ENCODE measurements around the gene SGK2. TPM values are rescaled to one million over a fixed set of nuclear protein-coding genes. Genes with fewer than 3 reads are reported as not detected.

Gene SGK2
- total RNA-seq, 4 donors from 2014 or later: 0.16 to 2.2 TPM; not detected in 2

GRCh38 chr20:43542674-43543073, 16.2 kb upstream of the SGK2 start:
- TF ChIP-seq POLR2AphosphoS5 (IDR thresholded peaks at IDR 0.05) (no peak), CTCF (IDR thresholded peaks at IDR 0.05) (no peak), EP300 (IDR thresholded peaks at IDR 0.05) (no peak), POLR2A (IDR thresholded peaks at IDR 0.05) (no peak)
- ATAC-seq: no peak
- Histone ChIP-seq H3K27me3 (no peaks in the 10 kb centered on the region), H3K27ac (no peak overlapping the region), H3K9me3 (peaks cover 0 to 5% (median 0%) of the 10 kb centered on the region in 3 donors), H3K4me1 (no peaks in the 10 kb centered on the region), H3K36me3 (peaks cover 0 to 59% of the 10 kb centered on the region in 2 donors), H3K4me3 (no peak overlapping the region)
- 67 to 68% methylated on average over 4 of the region's 4 CpGs for WGBS, 2 donors (ENCODE audit: low coverage in 1 of 2)

GRCh38 chr20:43543138-43543537, 15.7 kb upstream of the SGK2 start:
- H3K36me3 ChIP-seq: peaks cover 0 to 61% of the 10 kb centered on the region in 2 donors
- ATAC-seq: no peak
- peaks cover 0 to 9% (median 0%) of the 10 kb centered on the region in 3 donors for H3K9me3 ChIP-seq
- no peak overlapping the region for H3K27ac ChIP-seq
- H3K4me3 ChIP-seq: no peak overlapping the region
- no peaks in the 10 kb centered on the region for H3K4me1 ChIP-seq
- no peaks in the 10 kb centered on the region for H3K27me3 ChIP-seq
- TF ChIP-seq POLR2A (IDR thresholded peaks at IDR 0.05): no peak
- WGBS, 2 donors (ENCODE audit: low coverage in 1 of 2): 90 to 98% methylated on average over 5 of the region's 5 CpGs

GRCh38 chr20:43544501-43544900, 14.3 kb upstream of the SGK2 start:
- WGBS, 2 donors (ENCODE audit: low coverage in 1 of 2): 94 to 100% methylated on average over 2 to 4 of the region's 9 CpGs

GRCh38 chr20:43545837-43546578, 12.8 kb upstream of the SGK2 start:
- no peaks in the 10 kb centered on the region for H3K4me1 ChIP-seq
- no peak for TF ChIP-seq CTCF (IDR thresholded peaks at IDR 0.05)
- no peak for TF ChIP-seq EP300 (IDR thresholded peaks at IDR 0.05)
- TF ChIP-seq POLR2AphosphoS5 (IDR thresholded peaks at IDR 0.05): no peak
- TF ChIP-seq POLR2A (IDR thresholded peaks at IDR 0.05): no peak
- peaks cover 0 to 44% of the 10 kb centered on the region in 2 donors for H3K36me3 ChIP-seq
- no peak overlapping the region for H3K27ac ChIP-seq
- H3K4me3 ChIP-seq: no peak overlapping the region
- WGBS, 2 donors (ENCODE audit: low coverage in 1 of 2): 77 to 80% methylated on average over 2 to 3 of the region's 4 CpGs
- no peaks in the 10 kb centered on the region for H3K27me3 ChIP-seq
- ATAC-seq: no peak
- H3K9me3 ChIP-seq: peaks cover 0 to 9% (median 0%) of the 10 kb centered on the region in 3 donors

More at GRCh38 chr20:43544501-43544900, 14.3 kb upstream of the SGK2 start:
- peaks cover 0 to 59% of the 10 kb centered on the region in 2 donors for H3K36me3 ChIP-seq
- no peaks in the 10 kb centered on the region for H3K27me3 ChIP-seq
- TF ChIP-seq POLR2A (IDR thresholded peaks at IDR 0.05) (no peak), CTCF (IDR thresholded peaks at IDR 0.05) (no peak), POLR2AphosphoS5 (IDR thresholded peaks at IDR 0.05) (no peak), EP300 (IDR thresholded peaks at IDR 0.05) (no peak)
- peaks cover 0 to 9% (median 0%) of the 10 kb centered on the region in 3 donors for H3K9me3 ChIP-seq
- ATAC-seq: no peak
- H3K27ac ChIP-seq: no peak overlapping the region
- H3K4me1 ChIP-seq: no peaks in the 10 kb centered on the region
- H3K4me3 ChIP-seq: no peak overlapping the region

DNA sequence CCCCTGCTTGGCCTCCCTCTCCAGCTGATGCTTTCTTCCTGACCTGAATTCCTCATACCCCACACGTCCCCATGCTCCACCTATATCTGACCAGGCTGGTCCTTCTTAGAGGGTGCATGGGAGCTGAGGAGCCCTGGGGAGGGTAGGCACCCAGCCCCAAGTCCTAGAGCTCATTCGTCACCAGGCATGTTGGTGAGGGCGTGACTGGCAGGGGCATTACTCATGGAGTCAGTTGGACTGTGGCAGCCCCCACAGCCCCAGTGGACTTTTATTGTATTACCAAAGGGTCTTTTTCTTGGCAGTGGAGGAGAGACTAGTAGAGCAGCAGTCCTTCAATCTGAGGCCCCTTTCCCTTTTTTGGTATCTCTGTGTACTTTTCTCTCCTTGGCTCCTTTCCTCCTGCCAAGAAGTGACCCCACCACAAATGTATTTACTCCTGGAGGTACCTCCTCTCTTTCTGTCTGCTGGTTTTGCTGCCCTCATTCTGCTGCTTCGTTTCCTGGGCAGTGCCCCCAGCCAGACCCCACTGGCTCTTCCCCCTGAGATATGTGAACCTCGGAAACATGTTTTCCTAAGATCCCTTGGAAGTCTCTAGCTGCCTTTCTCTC, 10.4 kb upstream of the SGK2 start:
- Histone ChIP-seq H3K4me1 (no peaks in the 10 kb centered on the region), H3K36me3 (peaks cover 0 to 36% of the 10 kb centered on the region in 2 donors), H3K27ac (no peak overlapping the region), H3K27me3 (no peaks in the 10 kb centered on the region), H3K9me3 (peaks cover 0 to 9% (median 0%) of the 10 kb centered on the region in 3 donors), H3K4me3 (no peak overlapping the region)
- WGBS, 2 donors (ENCODE audit: low coverage in 1 of 2): 53% methylated on average over 2 to 5 of the region's 5 CpGs
- ATAC-seq: no peak
- TF ChIP-seq CTCF (IDR thresholded peaks at IDR 0.05) (no peak), POLR2A (IDR thresholded peaks at IDR 0.05) (no peak), POLR2AphosphoS5 (IDR thresholded peaks at IDR 0.05) (no peak), EP300 (IDR thresholded peaks at IDR 0.05) (no peak)

Measured in gastroesophageal sphincter (tissue), 4 donors.